A673 (cell line): ENCODE data around the gene SLN. TPM values are rescaled to one million over a fixed set of nuclear protein-coding genes. Genes with fewer than 3 reads are reported as not detected.

ENCODE experiments used
- BruUV-seq: library from RNA; stranded (reverse); fragments of 400-500 nt; replicated peaks from 2 replicates; lab custom pipeline; 2021; lab: Mats Ljungman, UMichigan
- CTCF ChIA-PET: fragments of 300-600 bp; sonication (Branson Sonifier 250); formaldehyde crosslinking; loops from one replicate; lab custom pipeline; 2022; ENCODE audit warnings: antibody characterized with exemption; lab: Charles Lee
- POLR2A ChIA-PET: fragments of 300-600 bp; sonication (Branson Sonifier 250); formaldehyde crosslinking; loops from one replicate; lab custom pipeline; 2022; ENCODE audit warnings: antibody characterized with exemption; ENCODE audit not compliant: low non-redundant PET; lab: Charles Lee
- DNase-seq: peaks from one replicate; pipeline ENCODE4 v3.0.0-alpha.2; 2015; ENCODE audit warnings: low spot score
- H3K27ac ChIP-seq: fragments of 200-600 bp; sonication (generic); 2 replicates; pipeline ENCODE4 v1.5.1; 2016; ENCODE audit warnings: mixed run types, low read depth, mild to moderate bottlenecking, mixed read lengths, antibody characterized with exemption, low read length; ENCODE audit not compliant: poor library complexity, severe bottlenecking
- H3K27me3 ChIP-seq: fragments of 200-600 bp; sonication (generic); replicated peaks from 2 replicates; pipeline ENCODE4 v1.6.1; 2017; ENCODE audit warnings: mixed run types, low read depth, mild to moderate bottlenecking, mixed read lengths, antibody characterized with exemption, low read length; ENCODE audit not compliant: insufficient read depth, poor library complexity
- H3K36me3 ChIP-seq: fragments of 200-600 bp; sonication (generic); 2 replicates; pipeline ENCODE4 v1.6.1; 2016; ENCODE audit warnings: mixed run types, mild to moderate bottlenecking, mixed read lengths, antibody characterized with exemption, low read length; ENCODE audit not compliant: insufficient read depth, poor library complexity, severe bottlenecking
- H3K4me1 ChIP-seq: fragments of 200-600 bp; sonication (generic); 2 replicates; pipeline ENCODE4 v1.6.1; 2017; ENCODE audit warnings: mixed run types, mild to moderate bottlenecking, mixed read lengths, antibody characterized with exemption, low read length; ENCODE audit not compliant: insufficient read depth, poor library complexity, severe bottlenecking
- H3K4me3 ChIP-seq: fragments of 200-600 bp; sonication (generic); 2 replicates; pipeline ENCODE4 v1.5.1; 2016; ENCODE audit warnings: low read depth, mixed run types, mild to moderate bottlenecking, mixed read lengths, low read length; ENCODE audit not compliant: poor library complexity, severe bottlenecking
- H3K9me3 ChIP-seq: fragments of 200-600 bp; sonication (generic); 2 replicates; pipeline ENCODE4 v1.6.1; 2016; ENCODE audit warnings: mixed run types, low read depth, mild to moderate bottlenecking, mixed read lengths, antibody characterized with exemption, low read length; ENCODE audit not compliant: poor library complexity, severe bottlenecking
- CTCF ChIP-seq: fragments of 300-800, 200-600 bp; sonication (generic); conservative IDR thresholded peaks from 2 replicates; pipeline ENCODE4 v1.5.1; 2017; ENCODE audit warnings: low read depth, mild to moderate bottlenecking, antibody characterized with exemption, low read length, moderate library complexity, mixed read lengths
- EZH2 ChIP-seq: fragments of 200-600 bp; sonication (generic); IDR thresholded peaks from 2 replicates; pipeline ENCODE4 v1.6.1; 2017; ENCODE audit warnings: borderline replicate concordance, low read depth, mild to moderate bottlenecking, mixed read lengths, antibody characterized with exemption, low read length; ENCODE audit not compliant: poor library complexity, severe bottlenecking
- intact Hi-C: fragments of 100-400 bp; cut with micrococcal nuclease; formaldehyde crosslinking; loops from one replicate; pipeline ENCODE4 v1.10.0; 2022; ENCODE audit not compliant: unreplicated experiment
- total RNA-seq: library from RNA; stranded (reverse); gene quantifications from 2 replicates; pipeline ENCODE4 v1.2.3, GENCODE V29; 2021

SLN gene
- total RNA-seq, 1 experiment from 2014 or later, result 0.58 TPM

- POLR2A ChIA-PET, result no interaction called here
Observed at GRCh38 chr11:107704451-107704850, 7.4 kb downstream of the SLN start.

GRCh38 chr11:107702723-107703122 is 9.1 kb downstream of the SLN start:
- Histone ChIP-seq H3K36me3 (no peaks in the 10 kb centered on the region), H3K4me1 (no peaks in the 10 kb centered on the region), H3K27ac (no peak overlapping the region), H3K9me3 (no peaks in the 10 kb centered on the region), H3K27me3 (no peaks in the 10 kb centered on the region), H3K4me3 (no peak overlapping the region)
- TF ChIP-seq EZH2, result no peak
- no peak for TF ChIP-seq CTCF
- POLR2A ChIA-PET, result no interaction called here
- intact Hi-C loops, result no loop called here
- CTCF ChIA-PET, result no interaction called here
- no peak for DNase-seq
- BruUV-seq, result no TSS peak

More at GRCh38 chr11:107704451-107704850, 7.4 kb downstream of the SLN start:
- Histone ChIP-seq H3K4me3 (no peak overlapping the region), H3K4me1 (no peaks in the 10 kb centered on the region), H3K36me3 (no peaks in the 10 kb centered on the region), H3K27me3 (no peaks in the 10 kb centered on the region), H3K9me3 (no peaks in the 10 kb centered on the region), H3K27ac (no peak overlapping the region)
- intact Hi-C loops, result no loop called here
- no peak for TF ChIP-seq EZH2
- no peak for TF ChIP-seq CTCF
- DNase-seq, result no peak
- CTCF ChIA-PET, result no interaction called here
- BruUV-seq, result no TSS peak

- intact Hi-C loops, result no loop called here
- ChIA-PET POLR2A (no interaction called here), CTCF (interaction anchor here (0.5 kb wide), 1 partner anchor 19 kb away, joined by 4 read pairs; no protein-coding TSS in a partner anchor)
- H3K4me3 ChIP-seq, result no peak overlapping the region
- no peak for TF ChIP-seq CTCF
- no peak overlapping the region for H3K27ac ChIP-seq
- no peak for DNase-seq
- H3K9me3 ChIP-seq, result no peaks in the 10 kb centered on the region
- H3K4me1 ChIP-seq, result no peaks in the 10 kb centered on the region
- BruUV-seq, result no TSS peak
- H3K36me3 ChIP-seq, result no peaks in the 10 kb centered on the region
- H3K27me3 ChIP-seq, result no peaks in the 10 kb centered on the region
Observed at GRCh38 chr11:107702109-107702660, 9.7 kb downstream of the SLN start.
